ENCODE data around the gene PDF. TPM values are rescaled to one million over a fixed set of nuclear protein-coding genes. Genes with fewer than 3 reads are reported as not detected.
A peak's percentile ranks its signal among the peaks of the same experiment; 100 is the strongest.
"Not testable (repeated sequence)": the region's sequence is repeated elsewhere in the genome, so short reads cannot be mapped to it uniquely, and the experiment has no call there.

The PDF gene
- total RNA-seq, 1 donor from 2014 or later: 20.1 TPM

- peaks cover 3% of the 10 kb centered on the region for H3K36me3 Mint-ChIP-seq (ENCODE audit: low read depth)
- H3K27ac Mint-ChIP-seq (ENCODE audit: unreplicated experiment): no peak overlapping the region
- TF ChIP-seq CTCF (conservative IDR thresholded peaks at IDR 0.05): no peak
Measured at GRCh38 chr16:69294051-69294450, 36.3 kb downstream of the PDF start.

GRCh38 chr16:69293401-69293800, 37.0 kb downstream of the PDF start:
- TF ChIP-seq CTCF (conservative IDR thresholded peaks at IDR 0.05): no peak
- H3K4me3 Mint-ChIP-seq: no peak overlapping the region
- no peak for DNase-seq (ENCODE audit: low read depth, low spot score)
- H3K36me3 Mint-ChIP-seq (ENCODE audit: low read depth): peaks cover 3% of the 10 kb centered on the region
- H3K9me3 Mint-ChIP-seq: no peaks in the 10 kb centered on the region
- H3K4me1 Mint-ChIP-seq: no peaks in the 10 kb centered on the region
- H3K27ac Mint-ChIP-seq (ENCODE audit: unreplicated experiment): no peak overlapping the region
- H3K27me3 Mint-ChIP-seq (ENCODE audit: low read depth): no peaks in the 10 kb centered on the region

More at GRCh38 chr16:69294051-69294450, 36.3 kb downstream of the PDF start:
- no peak for DNase-seq (ENCODE audit: low read depth, low spot score)
- H3K9me3 Mint-ChIP-seq: no peaks in the 10 kb centered on the region
- no peak overlapping the region for H3K4me3 Mint-ChIP-seq
- no peaks in the 10 kb centered on the region for H3K4me1 Mint-ChIP-seq
- no peaks in the 10 kb centered on the region for H3K27me3 Mint-ChIP-seq (ENCODE audit: low read depth)

GRCh38 chr16:69291657-69292056, 38.7 kb downstream of the PDF start:
- not testable (repeated sequence) for H3K36me3 Mint-ChIP-seq (ENCODE audit: low read depth); H3K4me1 Mint-ChIP-seq; H3K4me3 Mint-ChIP-seq; H3K27me3 Mint-ChIP-seq (ENCODE audit: low read depth); H3K27ac Mint-ChIP-seq (ENCODE audit: unreplicated experiment); H3K9me3 Mint-ChIP-seq; DNase-seq (ENCODE audit: low read depth, low spot score)

- peaks cover 6% of the 10 kb centered on the region for H3K36me3 Mint-ChIP-seq (ENCODE audit: low read depth)
- H3K9me3 Mint-ChIP-seq: no peaks in the 10 kb centered on the region
- DNase-seq (ENCODE audit: low read depth, low spot score): peak; percentile 18
- H3K4me3 Mint-ChIP-seq: no peak overlapping the region
- H3K4me1 Mint-ChIP-seq: no peaks in the 10 kb centered on the region
- TF ChIP-seq CTCF (conservative IDR thresholded peaks at IDR 0.05): peak; percentile 83
- H3K27me3 Mint-ChIP-seq (ENCODE audit: low read depth): no peaks in the 10 kb centered on the region
- H3K27ac Mint-ChIP-seq (ENCODE audit: unreplicated experiment): no peak overlapping the region
Measured at GRCh38 chr16:69286941-69287713, 43.3 kb downstream of the PDF start.

- no peak for TF ChIP-seq CTCF (conservative IDR thresholded peaks at IDR 0.05)
- Mint-ChIP-seq H3K27ac (ENCODE audit: unreplicated experiment) (no peak overlapping the region), H3K36me3 (ENCODE audit: low read depth) (peaks cover 8% of the 10 kb centered on the region), H3K4me1 (no peaks in the 10 kb centered on the region), H3K27me3 (ENCODE audit: low read depth) (no peaks in the 10 kb centered on the region), H3K4me3 (no peak overlapping the region), H3K9me3 (no peaks in the 10 kb centered on the region)
- DNase-seq (ENCODE audit: low read depth, low spot score): no peak
Measured at GRCh38 chr16:69285240-69285639, 45.1 kb downstream of the PDF start.

GRCh38 chr16:69283851-69284250, 46.5 kb downstream of the PDF start:
- Mint-ChIP-seq H3K4me3 (no peak overlapping the region), H3K27ac (ENCODE audit: unreplicated experiment) (no peak overlapping the region), H3K4me1 (no peaks in the 10 kb centered on the region)

More at GRCh38 chr16:69283851-69284250, 46.5 kb downstream of the PDF start:
- H3K36me3 Mint-ChIP-seq (ENCODE audit: low read depth): peaks cover 5% of the 10 kb centered on the region
- H3K9me3 Mint-ChIP-seq: no peaks in the 10 kb centered on the region
- no peak for TF ChIP-seq CTCF (conservative IDR thresholded peaks at IDR 0.05)
- H3K27me3 Mint-ChIP-seq (ENCODE audit: low read depth): no peaks in the 10 kb centered on the region
- DNase-seq (ENCODE audit: low read depth, low spot score): no peak

Data from neural crest cell (in vitro differentiated cells).